NCI-H2196 treated with DMSO at 0.1 percent for 48 hours (cell line): ENCODE data around the gene ZNF679.
"Not testable (repeated sequence)": the region's sequence is repeated elsewhere in the genome, so short reads cannot be mapped to it uniquely, and the experiment has no call there.

Experiments
- DNase-seq: peaks from one replicate; lab custom pipeline; 2025; ENCODE audit not compliant: unreplicated experiment; lab: John Stamatoyannopoulos, UW

ZNF679 gene

DNA sequence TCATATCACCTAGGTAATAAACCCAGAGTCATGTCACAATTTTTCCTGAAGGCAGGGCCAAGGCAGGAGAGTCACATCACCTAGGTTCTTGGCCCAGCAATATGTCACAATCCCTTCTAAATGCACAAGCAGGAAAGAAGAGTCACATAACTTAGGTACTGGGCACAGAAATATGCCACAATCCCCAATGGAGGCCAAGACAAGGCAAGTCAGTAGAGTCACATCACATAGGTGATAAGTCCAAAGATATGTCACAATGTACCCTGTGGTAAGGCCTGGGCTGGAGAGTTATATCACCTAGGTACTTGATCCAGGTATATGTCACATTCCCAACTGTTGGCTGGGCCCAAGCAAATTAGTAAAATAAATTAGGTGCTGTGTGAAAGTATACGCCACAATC lies at the start of gene ZNF679:
Gene ZNF679, plus strand, starts transcription at position 301 of the 400 bp plus-strand sequence. CDS start 20,644 bp downstream, outside the sequence.
- DNase-seq: not testable (repeated sequence)

DNA sequence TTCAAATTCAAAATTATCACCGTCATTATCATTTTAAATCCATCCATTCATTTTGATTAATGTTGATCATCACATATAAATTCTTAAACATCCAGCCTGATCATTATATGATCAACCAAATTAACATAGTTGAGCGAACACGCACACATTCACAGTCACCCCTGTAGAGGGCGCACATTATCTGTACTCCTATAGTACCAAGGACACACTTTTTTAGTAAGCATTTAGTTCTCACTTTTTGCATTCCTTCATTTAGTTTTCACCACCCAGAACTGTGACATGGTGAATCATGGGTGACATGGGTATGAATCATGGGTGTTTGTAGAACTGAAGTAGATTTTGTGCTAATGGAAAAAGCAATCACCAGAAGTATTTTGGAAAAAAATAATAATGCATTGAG lies 47.3 kb upstream of the ZNF679 start:
- DNase-seq: no peak

DNA sequence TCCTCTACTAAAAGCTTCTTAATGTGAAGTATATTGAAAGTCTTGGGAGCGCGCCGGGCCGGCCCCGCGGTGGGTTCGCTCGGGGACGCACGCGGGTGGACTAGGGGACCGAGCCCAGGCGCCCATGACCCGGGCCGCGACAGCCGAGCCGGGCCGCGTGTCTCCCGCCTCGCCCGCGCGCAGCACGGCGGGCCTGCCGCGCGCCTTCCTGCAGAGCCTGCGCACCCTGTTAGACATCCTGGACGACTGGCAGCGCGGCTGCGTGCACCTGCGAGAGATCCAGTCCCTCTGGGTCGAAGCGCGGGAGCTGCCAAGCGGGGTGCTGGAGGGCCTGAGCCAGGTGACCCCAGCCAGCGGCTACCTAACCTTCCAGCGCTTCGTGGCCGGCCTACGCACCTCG lies 46.7 kb upstream of the ZNF679 start:
- no peak for DNase-seq

DNA sequence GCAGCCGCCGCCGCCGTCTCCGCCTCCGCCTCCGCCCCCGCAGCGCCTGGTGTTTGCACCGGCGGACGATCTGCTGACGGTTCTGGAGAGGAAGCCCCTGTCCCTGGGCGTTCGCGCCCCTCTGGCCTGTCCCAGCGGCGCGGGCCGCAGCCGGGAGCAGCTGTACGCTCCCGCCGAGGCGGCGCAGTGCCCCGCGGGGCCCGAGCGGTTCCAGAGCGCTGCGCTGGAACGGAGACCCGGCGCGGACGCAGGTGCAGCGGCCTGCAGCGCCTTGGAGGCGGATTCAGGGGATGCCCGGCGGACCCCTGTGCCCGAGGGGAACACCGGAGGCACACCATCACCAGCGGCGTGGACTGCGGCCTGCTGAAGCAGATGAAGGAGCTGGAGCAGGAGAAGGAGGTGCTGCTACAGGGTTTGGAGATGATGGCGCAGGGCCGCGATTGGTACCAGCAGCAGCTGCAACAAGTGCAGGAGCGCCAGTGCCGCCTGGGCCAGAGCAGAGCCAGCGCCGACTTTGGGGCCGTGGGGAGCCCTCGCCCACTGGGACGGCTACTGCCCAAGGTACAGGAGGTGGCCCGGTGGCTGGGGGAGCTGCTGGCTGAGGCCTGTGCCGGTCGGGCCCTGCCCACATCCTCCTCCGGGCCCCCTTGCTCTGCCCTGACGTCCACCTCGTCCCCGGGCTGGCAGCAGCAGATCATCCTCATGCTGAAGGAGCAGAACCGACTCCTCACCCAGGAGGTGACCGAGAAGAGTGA lies 46.1 kb upstream of the ZNF679 start:
- no peak for DNase-seq

DNA sequence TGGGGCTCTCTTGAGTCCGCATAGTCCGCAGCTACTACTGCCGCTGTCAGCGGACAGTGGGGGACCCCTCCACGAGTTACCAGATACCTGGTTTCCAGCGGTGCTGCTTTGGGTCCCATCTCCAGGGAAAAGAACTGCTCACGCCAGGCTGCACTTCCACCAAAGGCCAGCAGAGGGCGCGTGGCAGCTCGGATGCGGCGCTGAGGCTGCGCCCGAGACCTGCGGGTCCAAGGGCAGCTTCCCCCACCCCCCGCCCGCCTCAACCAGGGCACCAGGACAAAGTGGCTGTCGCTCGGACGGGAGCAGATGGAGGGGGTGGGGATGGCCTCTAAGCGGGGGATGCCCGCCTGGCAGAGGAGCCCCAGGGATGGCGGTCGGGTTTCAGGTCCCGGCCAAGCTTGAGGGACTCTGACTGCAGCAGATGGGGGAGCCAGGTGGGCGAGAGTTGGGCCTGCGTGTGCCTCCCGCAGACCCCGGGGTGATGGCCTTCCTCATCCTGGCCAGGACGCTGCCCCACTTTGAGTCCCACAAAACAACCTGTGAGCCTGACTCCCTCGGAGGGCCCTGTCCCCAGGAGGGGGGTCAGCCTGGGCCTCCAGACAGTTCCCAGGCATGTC lies 45.0 kb upstream of the ZNF679 start:
- no peak for DNase-seq

DNA sequence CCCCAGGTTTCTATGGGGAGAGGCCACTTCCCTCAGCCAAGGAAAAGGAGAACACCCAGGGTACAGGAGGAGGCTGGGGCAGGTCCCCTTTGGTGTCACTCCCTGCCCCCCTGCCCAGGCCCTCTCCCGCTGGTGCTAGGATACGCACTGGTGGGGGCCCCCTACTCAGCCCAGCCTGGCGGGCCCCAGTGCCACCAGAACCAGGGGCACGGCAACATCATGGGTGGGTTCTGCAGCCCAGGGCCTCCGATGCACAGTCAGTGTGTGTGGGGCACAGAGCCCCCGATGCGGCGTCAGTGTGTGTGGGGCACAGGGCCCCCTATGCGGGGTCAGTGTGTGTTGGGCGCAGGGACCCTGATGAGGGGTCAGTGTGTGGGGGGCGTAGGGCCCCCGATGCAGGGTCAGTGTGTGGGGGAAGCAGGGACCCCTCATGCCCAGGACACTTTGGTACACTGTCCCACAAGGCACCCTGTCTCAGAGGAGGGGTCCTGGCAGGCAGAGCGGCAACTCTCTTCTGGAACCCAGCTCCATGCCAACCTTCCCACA lies 44.4 kb upstream of the ZNF679 start:
- DNase-seq: no peak

DNA sequence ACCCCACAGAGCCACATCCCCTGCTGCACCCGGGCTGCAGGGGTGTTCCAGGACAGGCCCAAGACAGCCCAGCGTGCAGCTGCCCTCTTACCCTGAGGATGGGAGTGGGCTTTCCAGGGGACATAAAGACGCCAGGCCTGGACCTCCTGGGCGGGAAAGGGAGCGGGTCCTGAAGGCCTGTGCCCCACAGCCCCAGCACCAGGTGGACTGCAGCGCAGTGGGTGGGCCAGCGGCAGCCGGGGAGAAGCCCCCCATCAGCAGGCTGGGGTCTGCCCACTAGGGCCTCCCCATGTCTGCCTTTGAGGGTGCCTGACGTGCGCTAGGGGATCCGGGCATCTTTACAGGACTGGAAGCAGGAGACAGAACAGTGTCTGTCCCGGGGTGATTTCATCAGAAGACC lies 43.9 kb upstream of the ZNF679 start:
- no peak for DNase-seq

DNA sequence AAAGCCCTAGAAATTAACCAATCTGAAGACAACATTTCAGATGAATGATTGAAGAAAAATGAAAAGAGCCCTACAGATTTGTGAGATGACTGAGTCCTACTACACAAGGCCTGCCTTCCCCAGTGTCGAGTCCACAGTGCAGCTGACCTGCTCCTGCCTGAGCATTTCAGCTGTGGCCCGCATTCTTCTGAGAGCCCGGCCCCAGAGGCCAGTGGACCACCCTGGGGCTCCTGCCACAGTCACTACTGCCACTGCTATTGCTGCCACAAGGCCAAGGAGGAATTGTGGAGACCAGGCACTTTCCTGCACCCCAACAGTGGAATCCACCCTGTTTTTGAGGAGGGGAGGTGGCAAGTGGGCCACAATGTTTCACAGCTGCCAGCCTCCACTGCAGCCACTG lies 40.9 kb upstream of the ZNF679 start:
- no peak for DNase-seq

DNA sequence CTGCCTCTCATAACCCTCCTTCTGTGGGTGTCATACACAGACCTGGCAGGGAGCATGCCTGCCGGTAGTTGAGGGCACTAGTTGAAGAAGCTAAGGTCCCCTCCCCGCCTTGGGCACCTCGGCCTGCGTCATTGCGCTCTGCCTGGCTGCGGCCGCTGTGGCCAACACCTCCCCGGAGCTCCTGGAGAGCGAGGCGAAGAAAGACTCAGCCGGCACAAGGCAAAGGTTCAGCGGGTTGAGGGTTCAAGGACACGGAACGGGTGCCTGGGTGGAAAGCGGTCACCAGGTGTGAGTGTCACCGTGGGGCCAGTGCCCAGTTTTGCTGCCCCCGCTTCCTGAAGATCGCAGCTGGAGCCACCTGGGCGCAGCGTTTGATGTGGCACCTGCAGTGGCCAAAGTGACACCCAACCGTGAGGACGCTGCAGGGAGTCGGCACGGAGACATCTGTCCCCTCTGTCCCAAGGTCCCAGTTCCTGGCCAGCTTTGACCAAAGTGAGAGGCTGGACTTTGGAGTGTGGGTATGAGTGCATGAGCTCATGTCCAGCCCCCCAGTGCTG lies 36.0 kb upstream of the ZNF679 start:
- DNase-seq: no peak

DNA sequence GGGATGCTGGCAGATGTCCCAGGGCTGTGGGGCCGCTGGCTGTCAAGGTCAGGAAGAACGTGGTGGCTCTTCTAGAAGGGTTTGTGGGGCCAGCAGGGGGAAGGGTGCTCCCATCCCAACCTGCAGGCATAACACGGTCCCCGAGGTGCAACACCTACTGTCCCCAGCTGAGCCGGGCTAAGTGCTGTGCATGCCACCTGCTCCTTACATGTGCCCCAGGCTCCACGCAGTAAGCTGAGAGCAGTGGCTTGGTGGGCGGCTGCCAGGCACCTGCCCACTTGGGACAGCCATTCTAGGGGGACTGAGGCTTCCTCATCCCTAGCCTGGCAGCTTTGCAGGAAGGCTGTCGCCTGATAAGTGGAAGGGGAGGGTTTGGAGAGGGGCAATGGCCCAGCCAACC lies 35.5 kb upstream of the ZNF679 start:
- DNase-seq: no peak

DNA sequence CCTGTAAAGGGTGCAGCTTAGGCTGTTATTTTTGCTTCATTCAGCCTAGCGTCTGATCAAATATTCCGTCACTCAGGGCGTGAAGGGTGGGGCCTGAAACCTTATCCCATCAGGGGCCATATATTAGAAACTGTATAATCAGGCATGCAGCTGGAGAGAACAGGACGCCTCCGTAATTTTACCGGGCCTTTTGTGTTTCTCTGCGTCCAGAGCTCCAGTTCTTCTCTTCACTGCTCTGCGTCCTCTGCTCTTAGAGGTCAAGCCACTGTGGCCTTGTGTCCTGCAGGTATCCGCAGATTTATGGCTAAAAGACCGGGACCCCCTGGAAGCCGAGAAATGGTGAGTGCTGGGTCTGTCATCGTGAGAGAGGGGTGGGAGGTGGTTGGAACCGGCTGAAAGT lies 21.4 kb upstream of the ZNF679 start, which contains the start of gene ZNF735:
Gene ZNF735, plus strand, starts transcription at position 301 of the 400 bp plus-strand sequence. Its CDS starts 0 bp downstream, at position 301.
- no peak for DNase-seq

DNA sequence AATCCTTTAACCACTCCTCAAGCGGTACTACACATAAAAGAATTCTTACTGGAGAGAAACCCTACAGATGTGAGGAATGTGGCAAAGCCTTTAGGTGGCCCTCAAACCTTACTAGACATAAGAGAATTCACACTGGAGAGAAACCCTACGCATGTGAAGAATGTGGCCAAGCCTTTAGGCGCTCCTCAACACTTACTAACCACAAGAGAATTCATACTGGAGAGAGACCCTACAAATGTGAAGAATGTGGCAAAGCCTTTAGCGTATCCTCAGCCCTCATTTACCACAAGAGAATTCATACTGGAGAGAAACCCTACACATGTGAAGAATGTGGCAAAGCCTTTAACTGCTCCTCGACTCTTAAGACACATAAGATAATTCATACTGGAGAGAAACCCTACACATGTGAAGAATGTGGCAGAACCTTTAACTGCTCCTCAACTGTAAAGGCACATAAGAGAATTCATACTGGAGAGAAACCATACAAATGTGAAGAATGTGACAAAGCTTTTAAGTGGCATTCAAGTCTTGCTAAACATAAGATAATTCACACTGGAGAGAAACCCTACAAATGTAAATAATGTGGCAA lies 8.5 kb upstream of the ZNF679 start:
- DNase-seq: not testable (repeated sequence)

DNA sequence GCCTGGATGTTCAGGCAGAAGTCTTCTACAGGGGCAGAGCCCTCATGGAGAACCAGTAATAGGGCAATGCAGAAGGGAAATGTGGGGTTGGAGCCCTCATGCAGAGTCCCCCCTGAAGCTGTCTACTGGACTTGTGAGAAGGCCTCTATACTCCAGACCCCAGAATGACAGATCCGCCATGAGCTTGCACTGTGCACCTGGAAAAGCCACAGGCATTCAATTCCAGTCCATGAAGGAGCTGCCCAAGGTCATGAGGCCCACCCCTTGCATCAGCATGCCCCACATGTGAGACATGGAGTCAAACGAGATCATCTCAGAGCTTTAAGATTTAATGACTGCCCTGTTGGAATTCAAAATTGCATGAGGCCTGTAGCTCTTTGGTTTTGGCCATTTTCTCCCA lies 4.9 kb upstream of the ZNF679 start:
- DNase-seq: no peak

DNA sequence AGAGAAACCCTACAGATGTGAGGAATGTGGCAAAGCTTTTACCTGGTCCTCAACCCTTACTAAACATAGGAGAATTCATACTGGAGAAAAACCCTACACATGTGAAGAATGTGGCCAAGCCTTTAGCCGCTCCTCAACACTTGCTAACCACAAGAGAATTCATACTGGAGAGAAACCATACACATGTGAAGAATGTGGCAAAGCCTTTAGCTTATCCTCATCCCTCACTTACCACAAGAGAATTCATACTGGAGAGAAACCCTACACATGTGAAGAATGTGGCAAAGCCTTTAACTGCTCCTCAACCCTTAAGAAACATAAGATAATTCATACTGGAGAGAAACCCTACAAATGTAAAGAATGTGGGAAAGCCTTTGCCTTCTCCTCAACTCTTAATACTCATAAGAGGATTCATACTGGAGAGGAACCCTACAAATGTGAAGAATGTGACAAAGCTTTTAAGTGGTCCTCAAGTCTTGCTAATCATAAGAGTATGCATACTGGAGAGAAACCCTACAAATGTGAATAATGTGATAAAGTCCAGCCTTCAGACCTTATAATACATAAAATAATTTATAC lies 38.2 kb downstream of the ZNF679 start:
- DNase-seq: no peak

DNA sequence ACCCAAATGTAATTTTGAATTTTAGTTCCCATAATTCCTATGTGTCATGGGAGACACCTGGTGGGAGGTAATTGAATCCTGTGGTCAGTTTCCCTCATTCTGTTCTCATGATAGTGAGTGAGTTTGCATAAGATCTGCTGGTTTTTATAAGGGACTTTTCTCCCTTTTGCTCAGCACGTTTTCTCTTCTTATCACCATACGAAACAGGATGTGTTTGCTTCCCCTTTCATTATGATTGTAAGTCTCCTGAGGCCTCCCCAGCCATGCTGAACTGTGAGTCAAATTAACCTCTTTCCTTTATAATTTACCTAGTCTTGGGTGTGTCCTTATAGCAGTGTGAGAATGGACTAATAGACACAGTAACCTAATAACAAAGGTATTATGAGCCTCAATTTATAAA lies 49.4 kb downstream of the ZNF679 start:
- DNase-seq: no peak

DNA sequence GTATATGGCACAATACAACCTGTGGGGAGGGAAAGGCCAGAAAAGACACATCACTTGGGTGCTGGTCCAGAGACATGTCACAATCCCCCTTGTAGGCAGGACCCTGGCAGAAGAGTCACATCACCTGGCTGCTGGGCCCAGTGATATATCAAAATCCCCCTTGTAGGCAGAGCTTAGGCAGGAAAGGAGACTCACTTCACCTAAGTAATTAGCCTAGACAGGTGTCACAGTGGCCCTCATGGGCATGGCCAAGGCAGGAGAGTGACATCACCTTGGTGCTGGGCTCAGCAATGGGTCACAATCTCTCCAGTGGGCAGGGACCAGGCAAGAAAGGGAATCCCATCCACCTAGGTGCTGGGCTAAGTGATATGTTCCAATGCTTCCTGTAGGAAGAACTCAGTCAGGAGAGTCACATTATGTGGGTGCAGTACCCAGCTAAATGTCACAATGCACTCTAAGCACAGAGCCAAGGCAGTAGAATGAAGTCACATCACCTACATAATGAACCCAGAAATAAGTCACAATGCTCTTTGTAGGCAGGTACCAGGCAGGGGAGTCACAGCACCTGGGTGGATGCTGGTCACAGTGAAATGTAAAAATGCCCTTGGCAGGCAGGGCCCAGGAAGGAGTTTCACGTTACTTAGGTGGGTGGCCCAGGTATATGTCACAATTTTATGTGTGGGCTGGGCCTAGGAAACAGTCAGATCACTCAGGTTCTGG lies 66.6 kb downstream of the ZNF679 start:
- no peak for DNase-seq

DNA sequence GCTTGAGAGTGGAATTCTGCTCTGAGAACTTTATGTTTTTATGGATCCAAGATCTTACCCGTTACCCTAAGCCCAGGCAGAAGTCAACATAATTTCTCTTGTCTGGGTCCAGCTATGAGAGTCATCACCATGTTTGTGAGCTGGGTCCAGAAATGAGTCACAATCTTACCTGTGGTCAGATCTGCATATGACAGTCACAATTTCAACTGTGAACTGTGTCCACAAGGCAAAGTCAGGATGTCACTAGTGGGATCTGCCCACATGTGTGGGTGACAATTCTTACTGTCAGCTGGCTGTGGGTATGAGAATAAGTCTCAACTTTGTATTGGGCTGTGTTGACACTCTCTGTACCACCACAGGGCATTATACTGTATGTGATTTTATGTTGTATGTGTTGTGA lies 69.1 kb downstream of the ZNF679 start:
- DNase-seq: not testable (repeated sequence)

DNA sequence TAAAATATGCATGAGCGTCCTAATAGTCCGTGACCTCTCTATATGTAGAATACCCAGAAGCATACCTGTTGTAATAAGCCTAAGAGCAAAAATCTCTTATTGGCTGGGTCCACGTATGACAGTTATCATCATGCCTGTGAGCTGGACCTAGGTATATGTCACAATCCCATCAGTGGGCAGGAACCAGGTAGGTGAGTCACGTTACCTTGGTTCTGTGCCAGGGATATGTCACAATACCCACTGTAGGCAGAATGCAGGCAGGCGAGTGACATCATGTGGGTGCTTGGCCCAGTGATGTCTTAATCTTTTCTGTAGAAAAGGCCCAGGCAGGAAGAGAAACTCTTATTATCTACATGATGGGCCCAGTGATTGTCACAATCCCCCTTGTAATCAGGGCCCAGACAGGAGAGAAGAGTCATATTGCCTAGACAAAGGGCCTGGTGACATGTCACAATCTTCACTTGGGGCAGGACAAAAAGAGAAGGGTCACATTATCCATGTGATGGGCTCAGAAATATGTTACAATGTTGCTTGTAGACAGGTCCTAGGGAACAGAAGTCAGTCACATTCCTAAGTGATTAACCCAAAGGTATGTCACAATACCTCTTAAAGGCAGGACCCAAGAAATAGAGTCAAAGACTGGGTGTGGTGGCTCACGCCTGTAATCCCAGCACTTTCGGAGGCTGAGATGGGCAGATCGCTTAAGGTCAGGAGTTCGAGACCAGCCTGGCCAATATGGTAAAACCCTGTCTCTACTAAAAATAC lies 72.5 kb downstream of the ZNF679 start:
- no peak for DNase-seq

DNA sequence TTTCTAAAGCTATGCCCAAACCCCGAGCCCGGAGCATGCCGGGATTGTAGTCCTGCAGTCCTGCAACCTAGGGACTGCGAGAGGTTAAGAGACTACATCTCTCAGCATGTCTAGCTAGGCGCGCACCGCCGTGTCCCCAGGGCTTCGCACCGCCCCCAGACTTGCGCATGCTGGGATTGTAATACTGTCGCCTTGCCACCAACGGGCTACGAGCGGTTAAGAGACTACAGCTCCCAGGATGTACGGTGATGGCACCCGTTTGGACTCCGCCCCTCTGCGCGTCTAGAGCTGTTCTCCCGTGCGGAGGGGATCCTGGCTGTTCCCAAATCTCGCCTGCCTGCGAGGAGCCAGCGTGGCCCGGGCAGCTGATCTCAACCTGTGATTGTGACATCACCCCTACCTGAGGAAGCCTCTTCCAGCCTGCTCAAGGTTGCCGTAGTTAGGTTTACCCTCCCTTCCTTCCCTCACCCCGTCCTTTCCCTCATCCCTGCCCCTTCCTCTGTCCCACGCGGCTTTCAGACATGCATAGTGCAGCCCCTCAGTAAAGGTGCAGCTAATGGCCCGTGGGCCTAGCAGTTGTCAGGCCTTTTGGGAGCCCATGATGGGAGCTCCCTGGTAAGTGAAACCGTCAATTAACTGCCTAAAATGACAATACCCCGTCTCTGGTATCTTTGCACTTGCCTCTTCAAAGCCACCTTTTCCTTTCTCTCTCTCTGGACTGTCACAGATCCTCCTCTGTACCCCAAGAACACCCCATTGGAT lies 79.2 kb downstream of the ZNF679 start:
- peak; percentile 96 for DNase-seq

DNA sequence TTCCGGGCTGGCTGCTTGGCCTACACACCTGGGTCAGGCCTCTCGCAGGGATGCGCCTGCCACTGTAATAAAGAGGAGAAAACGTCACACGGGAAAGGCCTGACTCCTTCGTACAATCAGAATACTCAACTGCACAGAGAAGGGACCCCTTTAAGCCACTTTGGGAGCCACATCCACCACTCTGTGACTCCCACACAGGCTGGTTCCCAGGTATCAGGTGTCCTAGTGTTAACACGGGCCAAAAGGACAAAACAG lies 79.7 kb downstream of the ZNF679 start:
- no peak for DNase-seq
